Regular cardiac myocyte (primary cell): ENCODE data around the gene ARRDC3. TPM values are rescaled to one million over a fixed set of nuclear protein-coding genes. Genes with fewer than 3 reads are reported as not detected.

Experiments used
- total RNA-seq: library from RNA; depleted of rRNA; stranded (reverse); fragments of >200 nt; gene quantifications from 2 replicates; pipeline ENCODE4 v1.2.3, GENCODE V29; 2014

ARRDC3 gene, protein sequence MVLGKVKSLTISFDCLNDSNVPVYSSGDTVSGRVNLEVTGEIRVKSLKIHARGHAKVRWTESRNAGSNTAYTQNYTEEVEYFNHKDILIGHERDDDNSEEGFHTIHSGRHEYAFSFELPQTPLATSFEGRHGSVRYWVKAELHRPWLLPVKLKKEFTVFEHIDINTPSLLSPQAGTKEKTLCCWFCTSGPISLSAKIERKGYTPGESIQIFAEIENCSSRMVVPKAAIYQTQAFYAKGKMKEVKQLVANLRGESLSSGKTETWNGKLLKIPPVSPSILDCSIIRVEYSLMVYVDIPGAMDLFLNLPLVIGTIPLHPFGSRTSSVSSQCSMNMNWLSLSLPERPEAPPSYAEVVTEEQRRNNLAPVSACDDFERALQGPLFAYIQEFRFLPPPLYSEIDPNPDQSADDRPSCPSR
- total RNA-seq = 122 and 425 TPM in 2 replicates

DNA sequence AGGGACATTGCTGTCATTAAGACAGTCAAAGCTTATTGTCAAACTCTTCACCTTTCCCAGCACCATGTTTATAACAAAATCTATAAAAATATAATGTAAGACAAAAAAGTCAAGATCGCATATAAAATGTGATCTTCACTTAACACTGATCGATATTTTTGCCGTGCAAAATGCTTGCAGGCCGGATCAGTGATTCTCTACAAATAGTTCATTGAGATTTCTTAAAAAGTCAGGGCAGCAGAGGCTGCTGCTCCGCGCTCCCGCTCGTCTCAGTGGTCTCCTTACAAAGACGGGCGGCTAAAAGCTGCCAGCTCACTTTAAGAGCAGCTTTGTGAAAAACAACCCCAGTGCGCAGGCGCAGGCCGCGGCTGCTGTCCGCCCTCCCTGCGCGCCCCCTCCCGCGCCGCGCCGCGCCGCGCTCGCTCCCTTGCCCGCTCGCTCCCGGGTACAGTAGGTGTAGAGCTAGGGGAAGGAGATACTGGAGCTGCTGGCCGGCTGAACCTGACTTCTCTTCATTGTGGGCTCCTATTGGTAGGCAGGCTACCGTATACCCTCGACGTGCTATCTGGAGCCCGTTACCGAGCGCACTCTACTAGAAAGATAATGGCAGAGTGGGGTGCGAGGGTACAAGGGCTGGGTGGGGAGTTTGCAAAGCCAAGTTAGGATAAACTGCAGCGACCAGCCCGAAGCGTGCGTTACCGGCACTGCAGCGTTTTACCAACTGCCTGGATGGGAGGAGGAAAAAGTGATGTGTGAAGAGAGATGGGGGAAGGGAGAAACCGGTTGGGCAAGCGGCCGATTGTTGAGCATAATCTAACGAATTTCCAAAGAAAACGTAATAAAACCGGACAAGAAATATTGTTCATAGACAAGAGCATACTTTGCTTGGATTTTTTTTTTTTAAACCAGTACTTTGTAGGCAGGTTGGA is at the start of gene ARRDC3:
Gene ARRDC3, minus strand, starts transcription at position 291 of the 929 bp plus-strand sequence. Its CDS starts 225 bp downstream, at position 66.

